Caco-2 (cell line): Measurements from ENCODE around the gene ZNF76. TPM values are rescaled to one million over a fixed set of nuclear protein-coding genes. Genes with fewer than 3 reads are reported as not detected.

ENCODE experiments used
- BruUV-seq: library from RNA; stranded (reverse); fragments of 400-500 nt; replicated peaks from 2 replicates; lab custom pipeline; 2021; lab: Mats Ljungman, UMichigan
- CTCF ChIA-PET: fragments of 300-600 bp; sonication (Branson Sonifier 250); formaldehyde crosslinking; loops from one replicate; lab custom pipeline; 2022; ENCODE audit warnings: antibody characterized with exemption; lab: Charles Lee
- POLR2A ChIA-PET: fragments of 300-600 bp; sonication (Branson Sonifier 250); formaldehyde crosslinking; loops from one replicate; lab custom pipeline; 2022; ENCODE audit warnings: antibody characterized with exemption; lab: Charles Lee
- DNase-seq, 2 experiments: peaks; one replicate each; pipeline versions ENCODE4 v3.0.0 to v3.0.0-alpha.2; 2020 to 2022
- H3K27me3 ChIP-seq: replicated peaks from 2 replicates; pipeline ENCODE4 v1.6.0; 2011; ENCODE audit warnings: low read length; ENCODE audit not compliant: control insufficient read depth, insufficient read depth
- H3K36me3 ChIP-seq: 2 replicates; pipeline ENCODE4 v1.5.1; 2011; ENCODE audit warnings: low read length; ENCODE audit not compliant: control insufficient read depth, insufficient read depth
- H3K4me1 ChIP-seq: fragments of 250-450 bp; sonication (Bioruptor Pico); 2 replicates; pipeline ENCODE4 v1.5.1; 2020; ENCODE audit warnings: mild to moderate bottlenecking
- H3K4me3 ChIP-seq: 2 replicates; pipeline ENCODE4 v1.5.1; 2011; ENCODE audit warnings: low read depth, mild to moderate bottlenecking, control low read depth, low read length
- H3K9me3 ChIP-seq: fragments of 250-450 bp; sonication (Bioruptor Pico); 2 replicates; pipeline ENCODE4 v1.5.1; 2020; ENCODE audit warnings: mild to moderate bottlenecking, moderate library complexity
- H3K27ac Mint-ChIP-seq: one replicate; pipeline ENCODE4 v1.8.0; 2022; ENCODE audit warnings: mixed read lengths; ENCODE audit not compliant: unreplicated experiment
- H3K27me3 Mint-ChIP-seq: one replicate; pipeline ENCODE4 v1.8.0; 2022; ENCODE audit warnings: mixed read lengths; ENCODE audit not compliant: insufficient read depth, unreplicated experiment
- H3K36me3 Mint-ChIP-seq: one replicate; pipeline ENCODE4 v1.8.0; 2022; ENCODE audit warnings: mild to moderate bottlenecking, mixed read lengths; ENCODE audit not compliant: insufficient read depth, unreplicated experiment
- H3K4me1 Mint-ChIP-seq: one replicate; pipeline ENCODE4 v1.8.0; 2022; ENCODE audit warnings: low read depth, mixed read lengths; ENCODE audit not compliant: unreplicated experiment
- H3K4me3 Mint-ChIP-seq: one replicate; pipeline ENCODE4 v1.8.0; 2022; ENCODE audit warnings: mild to moderate bottlenecking, moderate library complexity, mixed read lengths; ENCODE audit not compliant: unreplicated experiment
- H3K9me3 Mint-ChIP-seq: one replicate; pipeline ENCODE4 v1.8.0; 2022; ENCODE audit warnings: mixed read lengths; ENCODE audit not compliant: unreplicated experiment
- intact Hi-C: fragments of 100-400 bp; cut with micrococcal nuclease; formaldehyde crosslinking; loops from one replicate; pipeline ENCODE4 v1.10.0; 2022; ENCODE audit not compliant: unreplicated experiment
- total RNA-seq: library from RNA; stranded (reverse); gene quantifications from 2 replicates; pipeline ENCODE4 v1.2.3, GENCODE V29; 2022
- TF ChIP-seq, protein P1 (sequence below), 2 experiments: fragments of 200-600 bp in 1 of 2; IDR thresholded peaks; 1 replicate in 1 of 2; 2 replicates in 1 of 2; pipeline versions ENCODE4 v1.5.1 to v1.8.0; 2011 to 2022; ENCODE audit warnings: antibody characterized with exemption in 1 of 2, control low read depth in 1 of 2, inconsistent platforms in 1 of 2, low read depth in 1 of 2, low read length in 1 of 2, mild to moderate bottlenecking in 1 of 2, moderate library complexity in 1 of 2; ENCODE audit not compliant: insufficient read depth in 1 of 2, severe bottlenecking in 1 of 2, unreplicated experiment in 1 of 2

Gene ZNF76
- total RNA-seq, 1 experiment from 2014 or later: 22.7 TPM

DNA sequence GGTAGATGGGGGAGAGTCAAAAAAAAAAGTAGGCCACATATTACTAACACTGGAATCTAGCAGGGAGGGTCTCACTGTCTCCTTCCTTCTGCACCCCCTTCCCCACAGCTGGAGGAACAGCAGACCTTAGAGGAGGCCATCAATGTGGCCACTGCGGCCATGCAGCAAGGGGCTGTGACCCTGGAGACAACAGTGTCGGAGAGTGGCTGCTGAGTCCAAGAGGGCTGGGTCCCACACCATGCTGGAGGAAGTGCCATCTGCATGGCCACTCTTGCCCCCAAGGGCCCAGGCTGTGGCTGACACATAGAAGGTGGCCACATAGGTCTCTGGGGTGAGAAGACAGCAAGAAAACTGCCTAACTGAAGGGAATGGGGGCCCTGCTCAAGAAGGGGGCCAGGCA, 35.5 kb downstream of the ZNF76 start:
- H3K36me3 Mint-ChIP-seq: no peaks in the 10 kb centered on the region
- Histone ChIP-seq H3K27me3 (no peaks in the 10 kb centered on the region), H3K9me3 (no peaks in the 10 kb centered on the region), H3K4me1 (peaks cover 5% of the 10 kb centered on the region; the same call in 1 of the 2 replicates), H3K36me3 (peaks cover 1% of the 10 kb centered on the region; the same call in 1 of the 2 replicates), H3K4me3 (no peak overlapping the region)
- H3K27me3 Mint-ChIP-seq: no peaks in the 10 kb centered on the region
- TF ChIP-seq, protein P1, sequence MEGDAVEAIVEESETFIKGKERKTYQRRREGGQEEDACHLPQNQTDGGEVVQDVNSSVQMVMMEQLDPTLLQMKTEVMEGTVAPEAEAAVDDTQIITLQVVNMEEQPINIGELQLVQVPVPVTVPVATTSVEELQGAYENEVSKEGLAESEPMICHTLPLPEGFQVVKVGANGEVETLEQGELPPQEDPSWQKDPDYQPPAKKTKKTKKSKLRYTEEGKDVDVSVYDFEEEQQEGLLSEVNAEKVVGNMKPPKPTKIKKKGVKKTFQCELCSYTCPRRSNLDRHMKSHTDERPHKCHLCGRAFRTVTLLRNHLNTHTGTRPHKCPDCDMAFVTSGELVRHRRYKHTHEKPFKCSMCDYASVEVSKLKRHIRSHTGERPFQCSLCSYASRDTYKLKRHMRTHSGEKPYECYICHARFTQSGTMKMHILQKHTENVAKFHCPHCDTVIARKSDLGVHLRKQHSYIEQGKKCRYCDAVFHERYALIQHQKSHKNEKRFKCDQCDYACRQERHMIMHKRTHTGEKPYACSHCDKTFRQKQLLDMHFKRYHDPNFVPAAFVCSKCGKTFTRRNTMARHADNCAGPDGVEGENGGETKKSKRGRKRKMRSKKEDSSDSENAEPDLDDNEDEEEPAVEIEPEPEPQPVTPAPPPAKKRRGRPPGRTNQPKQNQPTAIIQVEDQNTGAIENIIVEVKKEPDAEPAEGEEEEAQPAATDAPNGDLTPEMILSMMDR (IDR thresholded peaks at IDR 0.05; ENCODE audit: insufficient read depth in 1 of 2, low read depth in 1 of 2, low read length in 1 of 2, severe bottlenecking in 1 of 2, unreplicated experiment in 1 of 2): no peak
- intact Hi-C loops: loop anchor here (10.0 kb wide), 2 partner anchors 230 to 440 kb away; partner anchors contain the start of gene ARMC12
- POLR2A ChIA-PET: no interaction called here
- no peak for DNase-seq
- no peak overlapping the region for H3K27ac Mint-ChIP-seq
- no TSS peak for BruUV-seq
- H3K9me3 Mint-ChIP-seq: no peaks in the 10 kb centered on the region
- no peak overlapping the region for H3K4me3 Mint-ChIP-seq
- CTCF ChIA-PET: no interaction called here
- no peaks in the 10 kb centered on the region for H3K4me1 Mint-ChIP-seq

DNA sequence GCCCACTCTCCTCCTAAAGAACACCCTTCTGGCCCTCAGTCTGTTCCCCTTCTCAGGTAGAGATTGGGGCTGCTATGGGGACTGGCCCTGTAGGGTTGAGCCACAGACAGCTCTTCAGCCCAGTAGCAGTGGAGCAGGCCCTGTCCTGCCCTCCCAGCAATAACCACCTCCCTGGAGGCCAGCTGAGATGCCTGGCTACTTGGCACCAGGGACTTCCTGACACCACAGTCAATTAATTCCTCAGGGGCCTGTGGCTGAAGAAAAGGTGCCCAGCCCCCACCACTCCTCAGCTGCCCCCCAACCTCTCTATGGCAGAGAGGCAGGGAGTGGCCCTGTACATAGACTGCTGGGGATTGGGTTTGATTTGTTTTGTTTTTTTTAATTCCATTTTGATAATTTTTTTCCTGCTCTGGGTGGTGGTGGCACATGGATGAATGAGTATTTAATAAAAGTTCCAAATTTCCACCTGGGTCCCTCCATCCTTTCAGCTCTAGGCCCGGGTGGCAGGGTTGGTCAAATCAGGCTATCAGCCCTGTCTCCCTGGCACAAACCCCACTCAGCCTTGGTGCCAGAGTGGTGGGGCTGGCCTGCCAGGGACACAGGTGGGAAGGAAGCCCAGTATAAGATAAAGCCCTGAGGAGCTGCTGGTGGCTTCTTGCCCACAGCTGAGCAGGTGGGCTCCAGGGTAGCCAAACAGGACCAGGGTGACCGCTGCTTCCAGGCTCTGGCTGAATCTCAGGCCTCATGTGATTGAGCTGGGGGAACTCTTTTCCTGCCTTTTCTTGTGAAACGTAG, 36.2 kb downstream of the ZNF76 start:
- H3K4me3 Mint-ChIP-seq: no peak overlapping the region

More for the DNA sequence above, 36.2 kb downstream of the ZNF76 start:
- H3K4me1 Mint-ChIP-seq: no peaks in the 10 kb centered on the region
- no peaks in the 10 kb centered on the region for H3K27me3 Mint-ChIP-seq
- ChIA-PET POLR2A (no interaction called here), CTCF (interaction anchor here (0.6 to 3.2 kb wide), 5 partner anchors 23 to 154 kb away, joined by 3 to 26 read pairs (median 5); no protein-coding TSS in a partner anchor)
- Histone ChIP-seq H3K9me3 (no peaks in the 10 kb centered on the region), H3K4me1 (peaks cover 5% of the 10 kb centered on the region; the same call in 1 of the 2 replicates), H3K4me3 (no peak overlapping the region), H3K27me3 (no peaks in the 10 kb centered on the region), H3K36me3 (peaks cover 1% of the 10 kb centered on the region; the same call in 1 of the 2 replicates)
- no TSS peak for BruUV-seq
- H3K9me3 Mint-ChIP-seq: no peaks in the 10 kb centered on the region
- no peaks in the 10 kb centered on the region for H3K36me3 Mint-ChIP-seq
- TF ChIP-seq, protein P1 (IDR thresholded peaks at IDR 0.05; ENCODE audit: insufficient read depth in 1 of 2, low read depth in 1 of 2, low read length in 1 of 2, severe bottlenecking in 1 of 2, unreplicated experiment in 1 of 2): no peak
- intact Hi-C loops: loop anchor here (10.0 kb wide), 2 partner anchors 229 to 439 kb away; partner anchors contain the start of gene ARMC12
- no peak for DNase-seq
- no peak overlapping the region for H3K27ac Mint-ChIP-seq
